Endodermal cell (in vitro differentiated cells): ENCODE measurements around the gene DOCK2. TPM values are rescaled to one million over a fixed set of nuclear protein-coding genes. Genes with fewer than 3 reads are reported as not detected.

Source experiments
- DNase-seq: peaks from one replicate; pipeline ENCODE4 v3.0.0-alpha.2; 2017
- H3K27ac ChIP-seq: 2 replicates; pipeline ENCODE4 v1.5.1; 2013; ENCODE audit warnings: mild to moderate bottlenecking, low read depth, low read length, moderate library complexity
- H3K27me3 ChIP-seq: 2 replicates; pipeline ENCODE4 v1.6.1; 2013; ENCODE audit warnings: mild to moderate bottlenecking, low read length, moderate library complexity; ENCODE audit not compliant: insufficient read depth, control insufficient read depth, poor library complexity, severe bottlenecking
- H3K36me3 ChIP-seq: 2 replicates; pipeline ENCODE4 v1.7.0; 2013; ENCODE audit warnings: mild to moderate bottlenecking, low read length, moderate library complexity; ENCODE audit not compliant: control insufficient read depth, insufficient read depth
- H3K4me1 ChIP-seq: one replicate; pipeline ENCODE4 v1.7.0; 2013; ENCODE audit warnings: low read length; ENCODE audit not compliant: control insufficient read depth, insufficient read depth
- H3K4me3 ChIP-seq: 2 replicates; pipeline ENCODE4 v1.5.1; 2013; ENCODE audit warnings: mild to moderate bottlenecking, low read length, moderate library complexity
- H3K9ac ChIP-seq: 2 replicates; pipeline ENCODE4 v1.6.1; 2013; ENCODE audit warnings: mild to moderate bottlenecking, low read length, moderate library complexity; ENCODE audit not compliant: poor library complexity, severe bottlenecking; ENCODE audit errors: extremely low read depth
- H3K9me3 ChIP-seq: 2 replicates; pipeline ENCODE4 v1.6.1; 2013; ENCODE audit warnings: mild to moderate bottlenecking, low read length, moderate library complexity; ENCODE audit not compliant: control insufficient read depth
- H3K27ac Mint-ChIP-seq: 2 replicates; pipeline ENCODE4 v1.8.0; 2020; ENCODE audit warnings: mixed read lengths
- H3K27me3 Mint-ChIP-seq: 2 replicates; pipeline ENCODE4 v1.8.0; 2021; ENCODE audit warnings: mild to moderate bottlenecking, mixed read lengths; ENCODE audit not compliant: insufficient read depth
- H3K36me3 Mint-ChIP-seq: 2 replicates; pipeline ENCODE4 v1.8.0; 2020; ENCODE audit warnings: low read depth, mixed read lengths
- H3K4me1 Mint-ChIP-seq: 2 replicates; pipeline ENCODE4 v1.8.0; 2020; ENCODE audit warnings: mixed read lengths
- H3K4me3 Mint-ChIP-seq: 2 replicates; pipeline ENCODE4 v1.8.0; 2020; ENCODE audit warnings: mild to moderate bottlenecking, moderate library complexity, mixed read lengths
- H3K9me3 Mint-ChIP-seq: 2 replicates; pipeline ENCODE4 v1.8.0; 2020; ENCODE audit warnings: mild to moderate bottlenecking, mixed read lengths
- CTCF ChIP-seq: fragments of 200-600 bp; sonication (generic); conservative IDR thresholded peaks from 2 replicates; pipeline ENCODE4 v1.5.0; 2021; ENCODE audit warnings: antibody characterized with exemption, mild to moderate bottlenecking
- WGBS, 2 experiments: methylation state at CpG; one replicate each; pipeline versions ENCODE4 v1.1.5 to v1.1.7; 2013; ENCODE audit warnings: missing lambda C conversion rate in 2 of 2, mixed read lengths in 1 of 2; ENCODE audit not compliant: insufficient coverage in 1 of 2, insufficient read length in 1 of 2; 5-methylcytosine and 5-hydroxymethylcytosine counted together
- total RNA-seq, 2 donors: library from RNA; stranded (reverse); fragmentation: NEBNext Ultra II Directional in 1 of 2; extraction: Animal tissue kit (Norgen Biotek cat#: 25700) in 1 of 2; gene quantifications; 2 replicates in 1 of 2; 3 replicates in 1 of 2; pipeline ENCODE4 v1.2.1, GENCODE V29; 2021

DOCK2 gene
- total RNA-seq, 2 donors from 2014 or later: 2.6 to 3.9 TPM

GRCh38 chr5:169880785-169881184 is 243.7 kb downstream of the DOCK2 start:
- H3K4me3 ChIP-seq: no peak overlapping the region
- DNase-seq: no peak
- H3K9me3 Mint-ChIP-seq: no peaks in the 10 kb centered on the region
- peaks cover 38% of the 10 kb centered on the region for H3K4me1 Mint-ChIP-seq
- no peaks in the 10 kb centered on the region for H3K9me3 ChIP-seq
- no peaks in the 10 kb centered on the region for H3K36me3 ChIP-seq
- peaks cover 10% of the 10 kb centered on the region for H3K4me1 ChIP-seq
- no peak overlapping the region for H3K27ac Mint-ChIP-seq
- no peaks in the 10 kb centered on the region for H3K27me3 ChIP-seq
- WGBS, 2 experiments: 79 to 93% methylated on average over 2 of the region's 2 CpGs
- no peak overlapping the region for H3K9ac ChIP-seq
- no peak for TF ChIP-seq CTCF
- H3K27me3 Mint-ChIP-seq: peaks cover 11% of the 10 kb centered on the region
- no peaks in the 10 kb centered on the region for H3K36me3 Mint-ChIP-seq
- H3K27ac ChIP-seq: no peak overlapping the region
- no peak overlapping the region for H3K4me3 Mint-ChIP-seq

- Histone ChIP-seq H3K4me1 (peaks cover 10% of the 10 kb centered on the region), H3K9ac (no peak overlapping the region), H3K27ac (no peak overlapping the region), H3K4me3 (no peak overlapping the region), H3K27me3 (no peaks in the 10 kb centered on the region), H3K36me3 (no peaks in the 10 kb centered on the region), H3K9me3 (no peaks in the 10 kb centered on the region)
- H3K27me3 Mint-ChIP-seq: peaks cover 12% of the 10 kb centered on the region
- TF ChIP-seq CTCF: no peak
- H3K27ac Mint-ChIP-seq: no peak overlapping the region
- H3K9me3 Mint-ChIP-seq: no peaks in the 10 kb centered on the region
- no peak for DNase-seq
- H3K4me1 Mint-ChIP-seq: peaks cover 33% of the 10 kb centered on the region
- WGBS, 2 experiments: 84 to 95% methylated on average over 4 to 5 of the region's 5 CpGs
- H3K36me3 Mint-ChIP-seq: no peaks in the 10 kb centered on the region
- no peak overlapping the region for H3K4me3 Mint-ChIP-seq
Observed at GRCh38 chr5:169881702-169882303, 244.7 kb downstream of the DOCK2 start.

- Mint-ChIP-seq H3K4me3 (no peak overlapping the region), H3K9me3 (no peaks in the 10 kb centered on the region), H3K27ac (no peak overlapping the region), H3K4me1 (peaks cover 16% of the 10 kb centered on the region), H3K36me3 (no peaks in the 10 kb centered on the region), H3K27me3 (peaks cover 22% of the 10 kb centered on the region)
- Histone ChIP-seq H3K4me3 (no peak overlapping the region), H3K36me3 (no peaks in the 10 kb centered on the region), H3K4me1 (peaks cover 6% of the 10 kb centered on the region), H3K27me3 (no peaks in the 10 kb centered on the region), H3K27ac (no peak overlapping the region), H3K9me3 (no peaks in the 10 kb centered on the region), H3K9ac (no peak overlapping the region)
- 92% methylated on average over 2 of the region's 2 CpGs; no CpG with 5 or more reads in 1 of the 2 experiments for WGBS, 2 experiments
- TF ChIP-seq CTCF: no peak
- no peak for DNase-seq
Observed at GRCh38 chr5:169886033-169886432, 249.0 kb downstream of the DOCK2 start.
